UCSD-AML1 (cell line): Measurements from ENCODE around the gene CCL5.
"Not testable (repeated sequence)": the region's sequence is repeated elsewhere in the genome, so short reads cannot be mapped to it uniquely, and the experiment has no call there.

Experiments used
- DNase-seq: peaks from one replicate; lab custom pipeline; 2025; ENCODE audit not compliant: unreplicated experiment; lab: John Stamatoyannopoulos, UW

Gene CCL5

GRCh38 chr17:35898283-35899070 lies 18.3 kb upstream of the CCL5 start:
- DNase-seq, result no peak

GRCh38 chr17:35897772-35898171 lies 17.6 kb upstream of the CCL5 start:
- DNase-seq, result not testable (repeated sequence)

- DNase-seq, result peak; percentile 64
Observed at GRCh38 chr17:35895636-35896587, 15.8 kb upstream of the CCL5 start.

GRCh38 chr17:35894206-35894605 lies 14.0 kb upstream of the CCL5 start:
- no peak for DNase-seq

GRCh38 chr17:35893751-35894150 lies 13.6 kb upstream of the CCL5 start:
- no peak for DNase-seq

GRCh38 chr17:35892091-35893035 lies 12.2 kb upstream of the CCL5 start:
- peak; percentile 43 for DNase-seq

- no peak for DNase-seq
Observed at GRCh38 chr17:35891269-35891668, 11.1 kb upstream of the CCL5 start.

GRCh38 chr17:35890774-35891155 lies 10.6 kb upstream of the CCL5 start:
- DNase-seq, result no peak

GRCh38 chr17:35889818-35890773 lies 9.9 kb upstream of the CCL5 start:
- no peak for DNase-seq

- DNase-seq, result no peak
Observed at GRCh38 chr17:35889241-35889640, 9.1 kb upstream of the CCL5 start.

GRCh38 chr17:35878361-35878760 lies 1.8 kb downstream of the CCL5 start:
- no peak for DNase-seq

GRCh38 chr17:35877345-35878029 lies 2.7 kb downstream of the CCL5 start:
- DNase-seq, result no peak

GRCh38 chr17:35876534-35876933 lies 3.6 kb downstream of the CCL5 start:
- no peak for DNase-seq

- no peak for DNase-seq
Observed at GRCh38 chr17:35875800-35876139, 4.4 kb downstream of the CCL5 start.

- peak; percentile 56 for DNase-seq
Observed at GRCh38 chr17:35875072-35875799, 4.9 kb downstream of the CCL5 start.

- DNase-seq, result no peak
Observed at GRCh38 chr17:35872196-35872980, 7.8 kb downstream of the CCL5 start.

- DNase-seq, result peak; percentile 59
Observed at GRCh38 chr17:35870906-35871819, 9.0 kb downstream of the CCL5 start.
